Keratinocyte (primary cell): Measurements from ENCODE around the gene COMMD7. TPM values are rescaled to one million over a fixed set of nuclear protein-coding genes. Genes with fewer than 3 reads are reported as not detected.

Source experiments
- DNase-seq: peaks from one replicate; pipeline ENCODE4 v3.0.0-alpha.2; 2011; ENCODE audit warnings: low read depth, missing footprints, low spot score
- FAIRE-seq: peaks from 2 replicates; lab custom pipeline; 2011; peaks lifted over from hg19 to GRCh38; lab: Jason Lieb, UNC
- H2AFZ ChIP-seq: 2 replicates; pipeline ENCODE4 v1.6.0; 2012; ENCODE audit warnings: low read length, control low read depth, inconsistent platforms; ENCODE audit not compliant: control insufficient read depth
- H3K27ac ChIP-seq: 2 replicates; pipeline ENCODE4 v1.5.1; 2011; ENCODE audit warnings: low read length; ENCODE audit not compliant: control insufficient read depth, insufficient read depth
- H3K27me3 ChIP-seq: 3 replicates; pipeline ENCODE4 v1.6.0; 2011; ENCODE audit warnings: low read length; ENCODE audit not compliant: control insufficient read depth, insufficient read depth; ENCODE audit errors: extremely low read depth
- H3K36me3 ChIP-seq, 2 experiments: 2 replicates in 1 of 2; 3 replicates in 1 of 2; pipeline ENCODE4 v1.5.1; 2011; ENCODE audit warnings: low read length in 2 of 2, mild to moderate bottlenecking in 1 of 2; ENCODE audit not compliant: control insufficient read depth in 2 of 2, insufficient read depth in 2 of 2; ENCODE audit errors: extremely low read depth in 1 of 2
- H3K4me1 ChIP-seq: 3 replicates; pipeline ENCODE4 v1.5.1; 2011; ENCODE audit warnings: low read length; ENCODE audit not compliant: control insufficient read depth, insufficient read depth; ENCODE audit errors: extremely low read depth
- H3K4me2 ChIP-seq: 3 replicates; pipeline ENCODE4 v1.6.0; 2011; ENCODE audit warnings: low read depth, low read length; ENCODE audit not compliant: control insufficient read depth, insufficient read depth; ENCODE audit errors: extremely low read depth
- H3K4me3 ChIP-seq, 3 experiments: fragments of 200-600 bp in 1 of 3; sonication (generic) in 1 of 3; 2 replicates in 2 of 3; 3 replicates in 1 of 3; pipeline ENCODE4 v1.5.1; 2011 to 2016; ENCODE audit warnings: low read length in 3 of 3, mild to moderate bottlenecking in 3 of 3, control low read depth in 2 of 3, inconsistent platforms in 1 of 3, low read depth in 1 of 3, mixed read lengths in 1 of 3, mixed run types in 1 of 3, moderate library complexity in 1 of 3; ENCODE audit not compliant: control insufficient read depth in 2 of 3, insufficient read depth in 2 of 3; ENCODE audit errors: extremely low read depth in 1 of 3
- H3K79me2 ChIP-seq: 2 replicates; pipeline ENCODE4 v1.6.0; 2012; ENCODE audit warnings: low read length; ENCODE audit not compliant: control insufficient read depth, insufficient read depth
- H3K9ac ChIP-seq: 3 replicates; pipeline ENCODE4 v1.6.0; 2011; ENCODE audit warnings: low read length; ENCODE audit not compliant: control insufficient read depth, insufficient read depth; ENCODE audit errors: extremely low read depth
- H3K9me1 ChIP-seq: 3 replicates; pipeline ENCODE4 v1.6.0; 2011; ENCODE audit warnings: low read length; ENCODE audit not compliant: control insufficient read depth, insufficient read depth; ENCODE audit errors: extremely low read depth
- H3K9me3 ChIP-seq: 2 replicates; pipeline ENCODE4 v1.5.1; 2012; ENCODE audit warnings: low read depth, low read length; ENCODE audit not compliant: control insufficient read depth
- H4K20me1 ChIP-seq: 3 replicates; pipeline ENCODE4 v1.6.0; 2011; ENCODE audit warnings: low read length; ENCODE audit not compliant: control insufficient read depth, insufficient read depth; ENCODE audit errors: extremely low read depth
- CTCF ChIP-seq, 3 experiments: IDR thresholded peaks in 1 of 3; conservative IDR thresholded peaks in 1 of 3; optimal IDR thresholded peaks in 1 of 3; 2 replicates in 2 of 3; 3 replicates in 1 of 3; pipeline versions ENCODE3 to v1.5.1; 2011; ENCODE audit warnings: low read length in 3 of 3, mild to moderate bottlenecking in 3 of 3, moderate library complexity in 2 of 3, control low read depth in 1 of 3, inconsistent platforms in 1 of 3; ENCODE audit not compliant: insufficient read depth in 2 of 3; ENCODE audit errors: extremely low read depth in 1 of 3
- EZH2 ChIP-seq: IDR thresholded peaks from one replicate; pipeline ENCODE4 v1.6.1; 2012; ENCODE audit warnings: inconsistent platforms, mild to moderate bottlenecking, low read length, moderate library complexity
- dilution Hi-C: fragments of 300-500 bp; cut with MboI; formaldehyde crosslinking; loops from one replicate; pipeline ENCODE4 v1.7.0; 2020; ENCODE audit warnings: low sequenced_read_pairs; ENCODE audit not compliant: extremely low pct_ligation_motif_present
- polyA plus RNA-seq, 5 experiments: library from polyadenylated mRNA; depleted of rRNA in 3 of 5; stranded (reverse) in 3 of 5; stranded (forward) in 1 of 5; unstranded in 1 of 5; fragments of >200 nt; gene quantifications; 1 replicate in 1 of 5; 2 replicates in 3 of 5; 3 replicates in 1 of 5; pipeline versions ENCODE4 v1.2.1 to v1.2.3, GENCODE V29; 2011 to 2012; ENCODE audit warnings: missing spikeins in 2 of 5, low read depth in 1 of 5, low replicate concordance in 1 of 5

The COMMD7 gene
- polyA plus RNA-seq, 1 donor (not counting 4 experiments of a cell fraction or from before 2014, with no cell fraction given), result 39.9 TPM

GRCh38 chr20:32663335-32664011 lies 79.8 kb downstream of the COMMD7 start:
- dilution Hi-C loops, result no loop called here
- no peak overlapping the region for H2AFZ ChIP-seq
- FAIRE-seq, result no peak

GRCh38 chr20:32661820-32662528 lies 81.3 kb downstream of the COMMD7 start:
- Histone ChIP-seq H3K36me3 (no peaks in the 10 kb centered on the region), H3K9ac (no peak overlapping the region), H3K4me3 (no peak overlapping the region), H2AFZ (no peak overlapping the region), H3K4me2 (no peak overlapping the region), H3K79me2 (no peaks in the 10 kb centered on the region), H3K4me1 (no peaks in the 10 kb centered on the region), H3K9me1 (no peaks in the 10 kb centered on the region), H4K20me1 (no peaks in the 10 kb centered on the region), H3K27me3 (no peaks in the 10 kb centered on the region), H3K9me3 (no peaks in the 10 kb centered on the region), H3K27ac (no peak overlapping the region)
- TF ChIP-seq EZH2 (no peak), CTCF (optimal IDR thresholded peaks at IDR 0.05 in 1 of 3, IDR thresholded peaks at IDR 0.05 in 1 of 3, conservative IDR thresholded peaks at IDR 0.05 in 1 of 3; ENCODE audit: extremely low read depth in 1 of 3, insufficient read depth in 2 of 3, low read length in 3 of 3) (peak in 2 of 3 experiments; percentile 11 to 25)
- no peak for FAIRE-seq
- DNase-seq, result no peak
- dilution Hi-C loops, result no loop called here

More at GRCh38 chr20:32663335-32664011, 79.8 kb downstream of the COMMD7 start:
- Histone ChIP-seq H3K9me1 (no peaks in the 10 kb centered on the region), H3K9ac (no peak overlapping the region), H3K4me1 (peaks cover 8% of the 10 kb centered on the region), H3K27ac (no peak overlapping the region), H3K9me3 (no peaks in the 10 kb centered on the region), H3K27me3 (no peaks in the 10 kb centered on the region), H4K20me1 (no peaks in the 10 kb centered on the region), H3K79me2 (no peaks in the 10 kb centered on the region), H3K4me3 (no peak overlapping the region), H3K4me2 (no peak overlapping the region), H3K36me3 (no peaks in the 10 kb centered on the region)
- DNase-seq, result no peak
- TF ChIP-seq CTCF (optimal IDR thresholded peaks at IDR 0.05 in 1 of 3, IDR thresholded peaks at IDR 0.05 in 1 of 3, conservative IDR thresholded peaks at IDR 0.05 in 1 of 3; ENCODE audit: extremely low read depth in 1 of 3, insufficient read depth in 2 of 3, low read length in 3 of 3) (no peak), EZH2 (no peak)
